C4-2B (cell line): Measurements from ENCODE around the gene TRIM3.

ENCODE experiments used
- ZFX ChIP-seq: fragments of 450-650 bp; IDR thresholded peaks from 2 replicates; pipeline ENCODE4 v1.6.1; 2017
- TF ChIP-seq, protein P1 (sequence below): fragments of 450-650 bp; conservative IDR thresholded peaks from 2 replicates; pipeline ENCODE4 v1.5.1; 2017; ENCODE audit warnings: mild to moderate bottlenecking

DNA sequence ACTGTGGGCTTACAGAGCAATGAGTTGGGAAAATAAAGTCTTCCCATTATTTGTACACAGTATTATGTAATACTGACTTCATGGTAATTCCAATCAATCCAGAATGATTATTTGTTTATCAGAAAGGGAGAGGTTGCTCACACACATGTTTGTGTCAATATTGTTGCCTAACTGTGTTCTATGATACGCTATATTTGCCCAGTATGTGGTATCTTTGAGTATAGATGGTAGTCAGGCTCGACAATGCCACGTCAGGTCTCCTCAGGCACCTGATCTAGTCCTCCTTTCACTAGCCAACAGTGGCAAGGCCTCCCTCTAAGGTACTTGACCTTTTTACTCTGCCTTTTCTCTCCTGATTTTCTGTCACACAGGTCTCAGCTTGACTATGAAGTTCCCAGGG, 28.6 kb upstream of the TRIM3 start:
- TF ChIP-seq, protein P1, sequence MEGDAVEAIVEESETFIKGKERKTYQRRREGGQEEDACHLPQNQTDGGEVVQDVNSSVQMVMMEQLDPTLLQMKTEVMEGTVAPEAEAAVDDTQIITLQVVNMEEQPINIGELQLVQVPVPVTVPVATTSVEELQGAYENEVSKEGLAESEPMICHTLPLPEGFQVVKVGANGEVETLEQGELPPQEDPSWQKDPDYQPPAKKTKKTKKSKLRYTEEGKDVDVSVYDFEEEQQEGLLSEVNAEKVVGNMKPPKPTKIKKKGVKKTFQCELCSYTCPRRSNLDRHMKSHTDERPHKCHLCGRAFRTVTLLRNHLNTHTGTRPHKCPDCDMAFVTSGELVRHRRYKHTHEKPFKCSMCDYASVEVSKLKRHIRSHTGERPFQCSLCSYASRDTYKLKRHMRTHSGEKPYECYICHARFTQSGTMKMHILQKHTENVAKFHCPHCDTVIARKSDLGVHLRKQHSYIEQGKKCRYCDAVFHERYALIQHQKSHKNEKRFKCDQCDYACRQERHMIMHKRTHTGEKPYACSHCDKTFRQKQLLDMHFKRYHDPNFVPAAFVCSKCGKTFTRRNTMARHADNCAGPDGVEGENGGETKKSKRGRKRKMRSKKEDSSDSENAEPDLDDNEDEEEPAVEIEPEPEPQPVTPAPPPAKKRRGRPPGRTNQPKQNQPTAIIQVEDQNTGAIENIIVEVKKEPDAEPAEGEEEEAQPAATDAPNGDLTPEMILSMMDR = no peak
- TF ChIP-seq ZFX = no peak
